SK-MEL-5 (cell line): ENCODE data around the gene ITPR3. TPM values are rescaled to one million over a fixed set of nuclear protein-coding genes. Genes with fewer than 3 reads are reported as not detected.
"Not testable (repeated sequence)": the region's sequence is repeated elsewhere in the genome, so short reads cannot be mapped to it uniquely, and the experiment has no call there.

Source experiments
- DNase-seq: peaks from one replicate; pipeline ENCODE4 v3.0.0-alpha.2; 2016; ENCODE audit warnings: low read depth, low spot score
- in situ Hi-C: cut with HindIII; loops from 2 replicates; pipeline ENCODE4 v1.10.0; 2016; ENCODE audit warnings: low sequenced_read_pairs, high pct_unique_total_duplicates, low pct_unique_long_range_greater_than_20kb
- total RNA-seq: library from RNA; depleted of rRNA; stranded (reverse); fragments of >200 nt; shearing (Covaris generic); gene quantifications from 2 replicates; pipeline ENCODE4 v1.2.3, GENCODE V29; 2014

The ITPR3 gene
- total RNA-seq, 1 experiment from 2014 or later = 4.3 TPM

- in situ Hi-C loops = no loop called here
- no peak for DNase-seq
Measured at GRCh38 chr6:33589392-33589730, 31.8 kb upstream of the ITPR3 start.

- DNase-seq = peak; percentile 60
- in situ Hi-C loops = no loop called here
Measured at GRCh38 chr6:33589731-33590530, 31.2 kb upstream of the ITPR3 start.

GRCh38 chr6:33590531-33591198 lies 30.5 kb upstream of the ITPR3 start:
- no peak for DNase-seq
- in situ Hi-C loops = no loop called here

GRCh38 chr6:33591424-33592032 lies 29.6 kb upstream of the ITPR3 start:
- DNase-seq = no peak

GRCh38 chr6:33592280-33592594 lies 28.9 kb upstream of the ITPR3 start:
- in situ Hi-C loops = no loop called here
- no peak for DNase-seq

More at GRCh38 chr6:33591424-33592032, 29.6 kb upstream of the ITPR3 start:
- in situ Hi-C loops = no loop called here

- in situ Hi-C loops = no loop called here
- no peak for DNase-seq
Measured at GRCh38 chr6:33592595-33593413, 28.3 kb upstream of the ITPR3 start.

- no peak for DNase-seq
- in situ Hi-C loops = no loop called here
Measured at GRCh38 chr6:33593414-33593727, 27.8 kb upstream of the ITPR3 start.

GRCh38 chr6:33595001-33595846 lies 25.9 kb upstream of the ITPR3 start:
- in situ Hi-C loops = no loop called here
- DNase-seq = no peak

- DNase-seq, in situ Hi-C loops: not testable (repeated sequence)
Measured at GRCh38 chr6:33596894-33597293, 24.2 kb upstream of the ITPR3 start.

- DNase-seq = no peak
- in situ Hi-C loops = no loop called here
Measured at GRCh38 chr6:33597551-33598322, 23.4 kb upstream of the ITPR3 start.

- in situ Hi-C loops = no loop called here
- no peak for DNase-seq
Measured at GRCh38 chr6:33599413-33599938, 21.6 kb upstream of the ITPR3 start.

GRCh38 chr6:33600761-33601160 lies 20.4 kb upstream of the ITPR3 start:
- in situ Hi-C loops = no loop called here
- no peak for DNase-seq

GRCh38 chr6:33602180-33602579 lies 18.9 kb upstream of the ITPR3 start:
- in situ Hi-C loops = no loop called here
- no peak for DNase-seq

GRCh38 chr6:33604941-33605854 lies 15.9 kb upstream of the ITPR3 start:
- DNase-seq = no peak
- in situ Hi-C loops = no loop called here

- in situ Hi-C loops = no loop called here
Measured at GRCh38 chr6:33606642-33607041, 14.5 kb upstream of the ITPR3 start.

More at GRCh38 chr6:33606642-33607041, 14.5 kb upstream of the ITPR3 start:
- DNase-seq = no peak
